HG03097 (cell line): ENCODE results near the gene KRTAP4-2.
"Not testable (repeated sequence)": the region's sequence is repeated elsewhere in the genome, so short reads cannot be mapped to it uniquely, and the experiment has no call there.

Experiments
- ATAC-seq: cut with Tn5 transposase; IDR thresholded peaks from one replicate; pipeline ENCODE4 v1.9.1; 2021; ENCODE audit not compliant: unreplicated experiment, low FRiP score

The KRTAP4-2 gene

DNA sequence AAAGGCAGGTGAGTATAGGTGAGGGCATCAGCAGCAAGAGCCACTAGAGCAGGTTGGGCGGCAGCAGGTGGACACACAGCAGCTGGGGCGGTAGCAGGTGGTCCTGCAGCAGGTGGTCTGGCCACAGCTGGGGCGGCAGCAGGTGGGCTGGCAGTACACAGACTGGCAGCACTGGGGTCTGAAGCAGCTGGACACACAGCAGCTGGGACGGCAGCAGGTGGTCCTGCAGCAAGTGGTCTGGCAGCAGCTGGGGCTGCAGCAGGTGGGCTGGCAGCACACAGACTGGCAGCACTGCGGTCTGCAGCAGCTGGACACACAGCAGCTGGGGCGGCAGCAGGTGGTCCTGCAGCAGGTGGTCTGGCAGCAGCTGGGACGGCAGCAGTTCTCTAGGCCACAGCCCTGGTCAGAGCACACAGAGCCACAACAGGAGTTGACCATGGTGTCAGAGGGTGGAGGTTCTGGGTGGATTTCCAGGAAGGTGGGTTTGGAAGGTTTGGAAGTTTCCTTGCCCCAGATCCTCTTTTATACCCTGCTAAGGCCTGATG, at the start of gene KRTAP4-2:
KRTAP4-2 (minus strand) TSS at position 495 of the 545 bp plus-strand sequence; CDS start at position 438, 57 bp downstream.
- ATAC-seq: no peak

DNA sequence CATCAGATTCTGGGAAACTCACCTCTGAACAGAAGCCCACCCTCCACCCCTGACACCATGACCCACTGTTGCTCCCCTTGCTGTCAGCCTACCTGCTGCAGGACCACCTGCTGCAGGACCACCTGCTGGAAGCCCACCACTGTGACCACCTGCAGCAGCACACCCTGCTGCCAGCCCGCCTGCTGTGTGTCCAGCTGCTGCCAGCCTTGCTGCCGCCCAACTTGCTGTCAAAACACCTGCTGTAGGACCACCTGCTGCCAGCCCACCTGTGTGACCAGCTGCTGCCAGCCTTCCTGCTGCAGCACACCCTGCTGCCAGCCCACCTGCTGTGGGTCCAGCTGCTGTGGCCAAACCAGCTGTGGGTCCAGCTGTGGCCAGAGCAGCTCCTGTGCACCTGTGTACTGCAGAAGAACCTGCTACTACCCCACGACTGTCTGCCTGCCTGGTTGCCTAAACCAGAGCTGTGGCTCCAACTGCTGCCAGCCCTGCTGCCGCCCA, 48.6 kb upstream of the KRTAP4-2 start, which contains the start of gene KRTAP9-2:
KRTAP9-2 (plus strand) TSS at position 51 of the 498 bp plus-strand sequence; CDS start at position 58, 7 bp downstream.
- not testable (repeated sequence) for ATAC-seq

DNA sequence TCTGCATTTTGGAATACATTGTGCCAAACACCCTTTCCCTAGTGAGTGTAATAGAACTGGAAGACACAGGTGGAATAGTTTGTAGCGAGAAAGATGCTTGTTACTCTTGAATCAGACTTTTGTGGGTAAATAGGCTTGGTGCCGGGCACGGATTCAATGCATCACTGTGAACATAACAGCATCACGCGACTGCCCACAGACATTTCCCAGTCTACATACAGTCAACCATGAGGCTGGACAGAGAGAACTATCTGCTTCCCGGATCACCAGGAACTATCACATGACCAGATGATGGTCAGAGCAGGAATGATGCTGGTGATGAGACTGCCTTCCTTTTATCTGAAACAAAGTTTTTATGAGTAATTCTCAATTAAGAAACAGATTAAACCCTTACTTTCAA, 48.0 kb upstream of the KRTAP4-2 start:
- ATAC-seq: no peak

DNA sequence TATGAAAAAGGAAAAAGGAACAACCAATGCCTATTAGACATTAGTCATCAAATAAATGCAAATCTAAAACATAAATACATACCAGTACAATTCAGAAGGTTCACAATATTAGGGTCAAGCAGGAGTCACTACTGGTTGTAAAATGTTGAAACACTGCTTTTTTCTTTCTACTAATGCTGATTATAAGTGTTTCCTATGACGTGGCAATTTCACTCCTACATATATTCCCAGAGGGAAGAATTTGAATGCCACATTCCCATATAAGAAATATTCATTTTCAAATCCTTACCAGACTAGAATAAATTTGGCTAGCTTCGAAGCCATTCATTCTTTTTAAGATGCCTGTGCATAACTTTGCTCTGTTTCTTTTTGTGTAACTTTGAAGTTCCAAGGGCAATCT, 45.8 kb upstream of the KRTAP4-2 start:
- no peak for ATAC-seq

DNA sequence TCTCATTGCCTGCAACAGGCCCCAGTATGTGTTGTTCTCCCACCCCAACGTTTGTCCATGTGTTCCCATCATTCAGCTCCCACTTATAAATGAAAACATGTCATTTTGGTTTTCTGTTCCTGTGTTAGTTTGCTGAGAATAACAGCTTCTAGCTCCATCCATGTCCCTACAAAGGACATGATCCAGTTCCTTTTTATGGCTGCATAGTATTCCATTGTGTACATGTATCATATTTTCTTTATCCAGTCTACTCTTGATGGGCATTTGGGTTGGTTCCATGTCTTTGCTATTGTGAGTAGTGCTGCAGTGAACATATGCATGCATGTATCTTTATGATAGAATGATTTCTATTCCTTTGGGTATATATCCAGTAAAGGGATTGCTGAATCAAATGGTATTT, 37.7 kb upstream of the KRTAP4-2 start:
- no peak for ATAC-seq

DNA sequence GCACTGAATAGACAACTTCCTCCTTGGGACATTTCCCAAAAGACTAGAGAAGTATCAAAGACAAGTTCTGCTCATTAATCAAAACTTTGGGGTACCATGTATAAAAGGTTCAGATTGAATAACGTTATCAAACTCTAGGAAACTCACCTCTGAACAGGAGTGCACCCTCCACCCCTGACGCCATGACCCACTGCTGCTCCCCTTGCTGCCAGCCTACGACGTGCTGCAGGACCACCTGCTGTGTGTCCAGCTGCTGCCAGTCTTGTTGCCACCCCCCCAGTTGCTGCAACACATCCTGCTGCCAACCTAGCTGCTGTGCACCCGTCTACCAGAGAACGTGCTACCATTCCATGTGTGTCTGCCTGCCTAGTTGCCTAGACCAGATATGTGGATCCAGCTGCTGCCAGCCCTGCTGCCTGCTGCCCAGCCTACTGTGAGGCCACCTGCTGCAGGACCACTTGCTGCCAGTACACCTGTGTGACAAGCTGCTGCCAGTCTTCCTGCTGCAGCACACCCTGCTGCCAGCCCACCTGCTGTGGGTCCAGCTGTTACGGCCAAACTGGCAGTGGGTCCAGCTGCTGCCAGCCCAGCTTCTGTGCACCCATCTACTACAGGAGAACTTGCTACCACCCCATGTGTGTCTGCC, 34.6 kb upstream of the KRTAP4-2 start:
- ATAC-seq: no peak

DNA sequence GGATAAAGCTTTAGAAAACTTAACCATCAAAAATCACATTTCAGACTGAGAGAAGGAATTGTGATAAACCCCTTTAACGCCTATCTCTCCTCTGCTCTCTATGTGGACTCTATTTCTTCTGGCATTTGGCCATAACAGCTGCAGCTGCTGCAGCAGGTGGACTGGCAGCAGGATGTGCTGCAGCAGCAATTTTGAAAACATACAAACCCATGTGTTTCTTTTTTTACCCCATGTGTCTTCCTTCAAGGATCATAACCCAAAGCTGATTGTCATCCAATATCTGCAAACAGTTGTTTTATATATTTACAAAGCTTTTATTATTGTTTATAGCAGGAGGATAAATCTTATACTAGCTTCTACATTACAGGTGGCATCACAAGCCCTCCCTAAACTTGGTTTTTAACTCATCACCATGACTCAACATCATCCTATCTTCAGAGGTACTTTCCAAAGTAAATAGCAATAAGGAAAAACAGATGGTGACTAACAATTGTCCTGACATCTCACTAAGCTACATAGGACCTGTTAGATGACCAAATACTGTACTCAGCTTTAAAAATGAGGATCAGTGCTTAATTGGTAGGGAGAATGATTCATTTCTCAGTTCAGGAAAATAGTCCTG, 33.9 kb upstream of the KRTAP4-2 start:
- no peak for ATAC-seq

DNA sequence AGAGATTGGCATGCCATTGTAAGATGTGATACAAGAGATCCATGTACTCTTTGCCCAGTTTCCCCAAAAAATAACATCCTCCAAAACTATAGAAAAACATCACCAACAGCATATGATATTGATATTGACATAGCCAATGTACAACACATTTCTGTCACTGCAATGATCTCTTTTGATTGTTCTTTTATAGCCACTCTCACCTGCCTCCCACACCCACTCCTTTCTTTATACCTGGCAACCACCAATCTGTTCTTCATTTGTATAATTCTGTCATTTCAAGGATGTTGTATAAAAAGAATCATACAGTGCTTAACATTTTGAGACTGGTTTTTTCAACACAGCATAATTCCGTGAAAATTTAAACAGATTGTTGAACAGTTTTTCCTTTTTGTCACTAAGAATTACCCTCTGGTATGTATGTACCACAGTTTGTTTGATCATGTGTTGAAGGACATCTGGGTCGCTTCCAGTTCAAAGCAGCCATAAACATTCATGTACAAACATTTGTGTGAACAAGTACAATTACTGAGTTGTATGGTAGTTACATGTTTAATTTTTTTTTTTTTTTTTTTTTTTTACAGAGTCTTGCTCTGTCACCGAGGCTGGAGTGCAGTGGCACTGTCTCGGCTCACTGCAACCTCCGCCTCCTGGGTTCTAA, 21.5 kb upstream of the KRTAP4-2 start:
- ATAC-seq: no peak

DNA sequence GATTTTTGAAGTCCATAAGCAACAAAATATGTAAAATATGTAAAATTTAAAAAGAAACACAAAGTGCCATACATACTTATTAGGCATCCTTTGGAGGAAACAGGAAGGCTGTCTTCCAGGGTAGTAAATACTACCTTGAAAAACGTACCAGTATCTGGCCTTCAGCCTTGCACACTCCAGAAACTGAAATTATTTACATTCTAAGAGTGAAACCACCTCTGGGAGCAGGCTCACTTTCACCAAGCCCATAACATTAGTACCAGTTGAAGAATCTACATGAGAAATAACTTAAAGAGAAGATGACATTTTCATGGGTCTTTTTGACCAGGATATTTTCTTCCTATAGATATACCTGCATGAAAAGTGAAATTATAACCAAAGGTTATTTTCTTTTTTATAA, 18.0 kb upstream of the KRTAP4-2 start:
- ATAC-seq: no peak

DNA sequence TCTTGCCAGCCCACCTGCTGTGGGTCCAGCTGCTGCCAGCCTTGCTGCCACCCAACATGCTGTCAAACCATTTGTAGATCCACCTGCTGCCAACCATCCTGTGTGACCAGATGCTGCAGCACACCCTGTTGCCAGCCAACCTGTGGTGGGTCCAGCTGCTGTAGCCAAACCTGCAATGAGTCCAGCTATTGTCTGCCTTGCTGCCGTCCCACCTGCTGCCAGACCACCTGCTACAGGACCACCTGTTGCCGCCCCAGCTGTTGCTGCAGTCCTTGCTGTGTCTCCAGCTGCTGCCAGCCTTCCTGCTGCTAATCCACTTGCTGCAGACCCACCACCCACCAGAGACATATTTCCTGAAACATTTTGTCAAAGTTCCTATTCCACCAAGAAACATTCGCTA, 12.3 kb upstream of the KRTAP4-2 start:
- ATAC-seq: no peak

DNA sequence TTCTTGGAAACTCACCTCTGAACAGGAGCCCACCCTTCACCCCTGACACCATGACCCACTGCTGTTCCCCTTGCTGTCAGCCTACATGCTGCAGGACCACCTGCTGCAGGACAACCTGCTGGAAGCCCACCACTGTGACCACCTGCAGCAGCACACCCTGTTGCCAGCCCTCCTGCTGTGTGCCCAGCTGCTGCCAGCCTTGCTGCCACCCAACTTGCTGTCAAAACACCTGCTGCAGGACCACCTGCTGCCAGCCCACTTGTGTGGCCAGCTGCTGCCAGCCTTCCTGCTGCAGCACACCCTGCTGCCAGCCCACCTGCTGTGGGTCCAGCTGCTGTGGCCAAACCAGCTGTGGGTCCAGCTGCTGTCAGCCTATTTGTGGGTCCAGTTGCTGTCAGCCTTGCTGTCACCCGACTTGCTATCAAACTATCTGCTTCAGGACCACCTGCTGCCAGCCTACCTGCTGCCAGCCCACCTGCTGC, 11.9 kb upstream of the KRTAP4-2 start, which contains the start of gene KRTAP9-1:
KRTAP9-1 (plus strand) TSS at position 51 of the 482 bp plus-strand sequence; CDS start at position 51, 0 bp downstream.
- ATAC-seq: not testable (repeated sequence)

DNA sequence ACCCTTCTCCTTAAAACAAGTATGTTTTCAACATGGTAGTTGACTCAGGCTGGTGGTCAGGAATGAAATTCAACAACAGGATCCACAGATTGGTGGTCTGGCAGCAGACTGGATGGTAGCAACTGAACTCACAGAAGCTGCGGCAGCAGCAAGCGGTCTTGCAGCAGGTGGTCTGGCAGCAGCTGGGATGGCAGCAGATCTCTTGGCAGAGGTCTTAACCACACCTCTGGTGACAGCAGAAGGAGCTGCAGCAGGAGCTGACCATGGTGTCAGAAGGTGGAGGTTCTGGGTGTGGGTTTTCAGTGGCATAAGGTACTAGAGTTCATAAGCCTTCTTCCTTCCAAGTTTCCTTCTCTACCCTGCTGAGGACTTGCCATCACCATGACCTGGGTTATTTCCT, 8.9 kb upstream of the KRTAP4-2 start:
- no peak for ATAC-seq

DNA sequence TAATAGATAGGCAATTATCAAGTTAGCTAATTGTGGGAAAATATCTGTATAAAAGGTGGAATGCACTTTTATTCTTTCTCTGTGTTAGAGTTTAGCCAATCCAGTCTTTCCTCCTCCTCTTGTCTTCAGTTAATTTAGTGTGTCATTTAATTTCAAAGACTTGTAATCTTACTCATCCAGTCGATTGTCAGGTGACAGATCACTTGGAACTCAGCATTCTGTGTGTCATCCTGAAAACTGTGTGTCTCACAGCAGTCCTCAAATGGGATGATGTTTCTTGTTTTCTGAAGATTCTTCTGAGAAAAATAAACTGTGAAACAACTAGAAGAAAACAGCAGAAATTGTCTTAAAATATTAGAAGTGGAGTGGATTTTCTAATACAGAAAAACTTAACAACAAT, 7.0 kb upstream of the KRTAP4-2 start:
- no peak for ATAC-seq

DNA sequence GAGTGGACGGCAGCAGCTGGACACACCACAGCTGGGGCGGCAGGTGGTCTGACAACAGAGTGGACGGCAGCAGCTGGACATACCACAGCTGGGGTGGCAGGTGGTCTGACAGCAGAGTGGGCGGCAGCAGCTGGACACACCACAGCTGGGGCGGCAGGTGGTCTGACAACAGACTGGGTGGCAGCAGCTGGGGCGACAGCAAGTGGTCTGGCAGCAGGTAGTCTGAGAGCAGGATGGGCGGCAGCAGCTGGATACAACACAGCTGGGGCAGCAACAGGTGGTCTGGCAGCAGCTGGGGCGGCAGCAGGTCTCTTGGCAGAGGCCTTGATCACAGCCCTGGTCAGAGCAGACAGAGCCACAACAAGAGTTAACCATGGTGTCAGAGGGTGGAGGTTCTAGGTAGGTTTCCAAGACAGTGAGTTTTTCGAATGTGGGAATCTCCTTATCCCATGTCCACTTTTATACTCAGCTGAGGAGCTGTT, 6.5 kb upstream of the KRTAP4-2 start, which contains the start of gene KRTAP4-1:
KRTAP4-1 (minus strand) TSS at position 432 of the 482 bp plus-strand sequence; CDS start at position 375, 57 bp downstream.
- no peak for ATAC-seq

DNA sequence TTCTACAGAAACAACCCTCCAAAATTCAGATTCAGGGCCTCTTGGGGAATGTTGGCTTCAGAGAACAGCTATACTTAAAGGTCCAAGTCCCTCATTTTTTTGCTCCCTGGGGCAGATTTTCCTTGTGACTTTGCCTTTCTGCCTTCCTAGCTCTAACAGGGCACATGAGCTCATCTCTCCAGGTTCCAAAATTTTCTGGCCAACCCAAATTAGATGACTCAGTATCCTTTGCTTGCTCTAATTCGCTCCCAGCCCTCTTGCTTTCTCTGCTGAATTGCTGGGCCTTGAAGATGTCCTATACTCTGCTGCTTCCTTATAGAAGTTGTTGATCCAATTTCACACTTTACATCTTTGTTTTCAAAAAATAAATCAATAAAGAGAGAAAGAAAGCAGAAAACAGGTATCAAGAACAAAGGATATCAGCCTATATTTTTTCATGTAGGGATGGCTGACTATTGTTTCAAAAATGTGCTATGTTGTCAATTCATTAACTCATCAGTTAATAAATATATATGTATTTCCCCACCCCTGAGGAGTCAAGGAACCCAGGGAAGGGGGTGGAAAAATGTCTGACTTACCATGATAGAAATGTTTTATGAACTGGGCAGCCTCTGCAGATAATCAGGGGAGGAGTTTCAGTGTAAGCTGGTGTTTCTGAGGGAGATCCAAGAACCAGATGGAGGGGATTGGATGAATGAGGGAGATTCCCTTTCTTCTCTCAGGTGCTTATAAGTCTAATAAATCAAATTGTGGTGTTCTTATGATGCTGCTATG, 1.0 kb upstream of the KRTAP4-2 start:
- no peak for ATAC-seq

DNA sequence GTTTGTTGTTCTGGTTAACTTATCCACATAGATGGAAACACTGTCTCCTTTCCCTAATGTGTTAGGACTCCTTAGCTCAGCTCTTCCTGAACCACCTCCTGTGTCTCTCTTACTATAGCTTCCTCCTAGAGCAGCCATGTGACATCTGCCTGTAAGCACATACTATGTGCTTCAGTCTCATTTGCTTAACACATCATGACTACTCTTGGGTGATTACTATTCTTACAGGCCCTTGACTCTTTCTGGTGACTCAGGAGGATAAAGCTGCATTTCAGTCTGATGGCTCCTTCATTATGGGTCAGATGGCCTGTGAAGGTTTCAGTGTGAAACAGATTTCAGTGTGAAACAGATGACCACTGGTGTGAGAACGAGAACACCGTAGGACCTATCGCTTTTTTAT, 320 bp upstream of the KRTAP4-2 start:
- ATAC-seq: no peak

DNA sequence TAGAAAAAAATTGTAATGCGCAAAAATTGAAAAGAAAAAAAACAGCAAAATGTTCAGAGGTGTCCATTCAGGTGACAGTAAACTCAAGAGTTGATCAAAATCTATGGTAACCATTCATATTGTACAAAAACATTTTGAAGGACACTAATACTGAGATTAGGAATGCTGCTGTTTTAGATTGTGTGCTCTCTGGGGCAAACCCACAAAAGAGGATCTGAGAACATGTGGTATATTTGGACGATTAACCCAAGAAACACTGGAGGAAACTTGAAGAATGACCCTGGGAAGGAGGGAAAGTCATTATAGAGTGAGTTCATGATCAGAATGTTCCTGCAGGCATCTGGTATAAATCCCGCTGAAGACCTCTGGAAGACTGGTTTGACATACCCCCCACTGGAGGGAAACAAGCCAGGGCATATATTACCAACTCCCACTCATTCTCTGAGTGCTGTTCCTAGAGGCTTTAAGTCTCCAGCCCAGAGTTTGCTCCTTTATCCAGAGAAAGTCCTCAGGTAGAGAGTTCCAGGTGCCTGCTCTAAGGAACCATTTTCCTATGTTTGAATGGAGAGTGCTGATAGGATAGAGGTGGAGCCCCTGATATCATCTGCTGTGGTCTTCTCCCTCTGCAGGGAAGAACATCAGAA, 1.2 kb downstream of the KRTAP4-2 start:
- no peak for ATAC-seq

DNA sequence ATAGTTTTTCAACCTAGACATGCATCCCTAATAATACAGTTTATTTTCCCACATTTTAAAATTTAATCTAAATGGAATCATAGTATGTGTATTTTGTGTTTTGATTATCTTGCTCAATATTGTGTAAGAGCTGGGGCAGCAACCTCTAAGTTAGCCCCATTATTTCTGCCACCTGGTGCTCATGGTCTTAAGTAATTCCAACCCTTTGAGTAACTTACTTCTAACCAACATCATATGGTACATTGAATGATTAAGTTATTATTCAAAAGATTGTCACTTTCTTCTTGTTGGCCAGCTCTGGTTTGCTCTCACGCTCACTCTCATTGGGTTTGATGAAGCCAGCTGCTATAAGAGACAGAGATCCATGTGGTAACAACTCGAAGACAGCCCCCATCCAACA, 6.1 kb downstream of the KRTAP4-2 start:
- ATAC-seq: no peak

DNA sequence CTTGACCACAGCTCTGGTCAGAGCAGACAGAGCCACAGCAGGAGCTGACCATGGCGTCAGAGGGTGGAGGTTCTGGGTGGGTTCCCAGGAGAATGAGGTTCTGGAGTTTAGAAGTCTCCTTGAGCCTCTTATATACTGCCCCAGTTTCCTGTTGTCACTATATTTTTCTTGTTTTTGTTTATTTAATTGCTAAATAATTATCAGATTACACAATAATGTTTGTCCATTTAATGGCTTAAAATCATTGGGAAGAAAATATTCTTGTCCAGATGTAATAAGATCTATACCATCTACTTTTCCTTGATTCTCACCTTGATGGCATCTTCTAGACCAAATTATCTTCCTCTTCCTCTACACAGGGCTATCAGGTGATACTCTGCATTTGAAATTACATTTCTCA, 9.9 kb downstream of the KRTAP4-2 start, which contains the start of gene KRTAP4-3:
KRTAP4-3 (minus strand) TSS at position 101 of the 400 bp plus-strand sequence; CDS start at position 52, 49 bp downstream.
- no peak for ATAC-seq
